NCI-H2196 (cell line): ENCODE data around the gene ARID5B.

Source experiments
- DNase-seq: peaks from one replicate; lab custom pipeline; 2025; ENCODE audit not compliant: unreplicated experiment; lab: John Stamatoyannopoulos, UW

Gene ARID5B

GRCh38 chr10:62063795-62064472 lies 162.4 kb downstream of the ARID5B start:
- no peak for DNase-seq

GRCh38 chr10:62067560-62067959 lies 166.1 kb downstream of the ARID5B start:
- no peak for DNase-seq

- no peak for DNase-seq
Measured at GRCh38 chr10:62068464-62068863, 167.0 kb downstream of the ARID5B start.

GRCh38 chr10:62069452-62070178 lies 168.1 kb downstream of the ARID5B start:
- DNase-seq, result no peak

- DNase-seq, result no peak
Measured at GRCh38 chr10:62071846-62072281, 170.4 kb downstream of the ARID5B start.

GRCh38 chr10:62072901-62073300 lies 171.4 kb downstream of the ARID5B start:
- DNase-seq, result no peak

- DNase-seq, result no peak
Measured at GRCh38 chr10:62073429-62073828, 171.9 kb downstream of the ARID5B start.

GRCh38 chr10:62075414-62075813 lies 173.9 kb downstream of the ARID5B start:
- no peak for DNase-seq

- no peak for DNase-seq
Measured at GRCh38 chr10:62075912-62076311, 174.4 kb downstream of the ARID5B start.

GRCh38 chr10:62076891-62077290 lies 175.4 kb downstream of the ARID5B start:
- DNase-seq, result no peak

GRCh38 chr10:62077330-62078015 lies 176.0 kb downstream of the ARID5B start:
- no peak for DNase-seq

GRCh38 chr10:62079885-62080559 lies 178.5 kb downstream of the ARID5B start:
- no peak for DNase-seq

- no peak for DNase-seq
Measured at GRCh38 chr10:62080905-62081304, 179.4 kb downstream of the ARID5B start.

GRCh38 chr10:62081341-62082270 lies 180.1 kb downstream of the ARID5B start:
- no peak for DNase-seq

- no peak for DNase-seq
Measured at GRCh38 chr10:62082271-62082656, 180.8 kb downstream of the ARID5B start.

GRCh38 chr10:62082729-62083411 lies 181.4 kb downstream of the ARID5B start:
- DNase-seq, result no peak

GRCh38 chr10:62083412-62084267 lies 182.1 kb downstream of the ARID5B start:
- DNase-seq, result peak; percentile 28

- no peak for DNase-seq
Measured at GRCh38 chr10:62084451-62084850, 183.0 kb downstream of the ARID5B start.

- DNase-seq, result no peak
Measured at GRCh38 chr10:62085404-62085803, 183.9 kb downstream of the ARID5B start.
